Left colon (tissue), 2 donors: ENCODE results near the gene C10orf120. TPM values are rescaled to one million over a fixed set of nuclear protein-coding genes. Genes with fewer than 3 reads are reported as not detected.

Experiments
- ATAC-seq: fragments of 200-7000 bp; cut with Tn5 transposase; one replicate; pipeline ENCODE4 v1.9.1; 2020; ENCODE audit warnings: mild to moderate bottlenecking, moderate library complexity
- DNase-seq, 2 donors: peaks; one replicate each; pipeline ENCODE4 v3.0.0-alpha.2; 2020
- intact Hi-C, 2 donors: fragments of 100-400 bp; cut with DNase I in 1 of 2; cut with micrococcal nuclease in 1 of 2; formaldehyde crosslinking; loops; one replicate each; pipeline versions ENCODE4 v1.11.2 to v1.14.0; 2022; cut with DNase I, micrococcal nuclease
- long read RNA-seq: library from polyadenylated mRNA; unstranded; transcript quantifications from one replicate; pipeline ENCODE4 v2.0.0, GENCODE V29; 2021
- total RNA-seq, 2 donors: library from RNA; stranded (reverse); fragmentation: NEBNext Ultra II Directional; extraction: Animal tissue kit (Norgen Biotek cat#: 25700); gene quantifications; one replicate each; pipeline ENCODE4 v1.2.1, GENCODE V29; 2021
- donor health status: DM: no; HTN: no; CAD: no.
- donor health status: DM: yes; HTN: yes; CAD: no.

Gene C10orf120
- not detected for total RNA-seq
- long read RNA-seq = 0 reads

DNA sequence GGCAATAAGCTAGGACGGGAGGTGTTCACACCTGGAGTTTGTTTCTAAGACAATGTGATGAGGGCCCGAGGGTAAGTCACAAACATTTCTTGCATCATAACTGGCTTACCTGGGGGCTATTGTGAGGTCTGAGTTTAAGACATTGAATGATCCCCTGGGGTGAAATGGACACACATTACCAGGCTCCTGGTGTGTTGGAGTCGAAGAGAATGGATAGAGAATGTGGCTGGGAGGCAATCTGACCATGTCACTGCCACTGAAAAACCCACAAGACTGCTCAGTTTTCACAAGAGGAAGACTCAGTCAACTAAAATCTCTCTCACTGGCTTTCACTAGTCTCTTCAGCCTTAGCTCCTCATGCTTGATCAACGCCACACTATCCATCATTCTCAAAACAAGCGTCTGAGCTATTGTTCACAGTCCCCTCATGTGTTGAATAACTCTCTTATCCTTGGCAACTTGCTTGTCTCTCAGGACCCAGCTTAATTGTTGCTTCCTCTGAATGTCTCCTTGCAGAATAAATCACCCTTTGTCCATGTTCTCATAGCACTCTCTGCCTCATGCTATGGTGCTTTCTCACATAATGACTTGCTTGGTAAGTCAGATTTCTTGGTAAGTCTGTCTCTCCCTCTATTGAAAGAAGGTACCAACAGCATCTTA is at the start of gene C10orf120:
TSS of gene C10orf120 (minus strand) at position 51 of the 660 bp plus-strand sequence. CDS start 56 bp downstream, outside the sequence.
- no peak for DNase-seq
- intact Hi-C loops = no loop called here
- no peak for ATAC-seq

DNA sequence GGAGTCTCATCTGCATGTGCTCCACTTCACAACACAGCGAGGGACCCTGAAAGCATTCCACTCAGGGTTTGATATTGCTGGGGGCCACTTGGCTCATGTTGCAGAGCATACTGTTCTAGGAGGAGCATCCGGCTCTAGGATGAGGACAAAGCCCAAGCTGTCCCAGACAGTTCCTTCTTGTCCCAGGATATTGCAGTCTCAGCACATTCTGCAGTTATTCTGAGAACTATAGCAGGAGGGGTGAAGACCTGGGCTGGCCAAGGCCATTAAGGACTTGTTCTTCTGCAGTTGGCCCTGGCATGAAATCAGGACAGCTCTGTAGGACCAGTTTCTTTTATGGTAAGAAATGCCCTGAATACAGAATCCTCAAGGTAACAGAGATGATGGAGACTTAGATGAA is 48.9 kb upstream of the C10orf120 start:
- intact Hi-C loops = no loop called here
- no peak for DNase-seq
- no peak for ATAC-seq

DNA sequence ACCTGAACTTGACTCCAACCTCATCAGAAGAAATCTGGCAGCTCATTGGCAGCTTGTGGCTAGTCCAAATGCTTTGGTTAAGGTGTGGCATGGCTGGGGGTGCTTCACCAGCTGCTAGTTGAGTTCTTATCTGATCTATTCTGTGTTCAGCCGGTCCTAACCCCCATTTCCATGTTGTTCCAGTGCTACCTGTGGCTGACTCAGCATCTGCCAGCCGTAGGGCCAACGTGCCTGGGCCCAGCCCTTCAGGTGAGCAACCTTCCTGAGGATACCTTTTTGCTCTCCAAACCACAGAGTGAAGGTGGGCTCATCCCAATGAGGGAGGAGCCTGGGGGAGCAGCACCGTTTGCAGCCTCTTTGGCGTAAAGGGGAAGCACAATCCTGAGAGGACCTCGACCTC is 46.8 kb upstream of the C10orf120 start:
- intact Hi-C loops = no loop called here
- ATAC-seq = no peak
- no peak for DNase-seq

DNA sequence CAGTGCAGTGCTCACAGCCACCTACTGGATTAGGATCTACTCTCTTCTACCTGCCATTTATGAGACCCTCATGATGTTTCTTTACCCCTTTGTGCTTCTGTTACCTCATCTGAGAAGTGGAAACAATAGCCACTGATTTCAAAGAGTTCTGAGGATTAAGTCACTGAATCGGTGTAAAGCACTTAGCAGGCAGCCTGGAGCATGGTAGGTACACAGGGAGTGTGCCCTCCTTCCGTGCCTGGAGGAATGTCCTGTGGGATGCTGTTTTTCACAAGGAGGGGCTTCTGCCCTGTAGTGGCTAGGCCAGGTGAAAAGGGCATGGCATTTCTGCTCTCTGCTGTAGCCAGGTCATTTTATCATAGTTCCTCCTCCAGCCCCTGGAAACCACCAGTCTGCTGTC is 44.6 kb upstream of the C10orf120 start:
- DNase-seq (no peak), ATAC-seq (no peak)
- intact Hi-C loops = no loop called here

DNA sequence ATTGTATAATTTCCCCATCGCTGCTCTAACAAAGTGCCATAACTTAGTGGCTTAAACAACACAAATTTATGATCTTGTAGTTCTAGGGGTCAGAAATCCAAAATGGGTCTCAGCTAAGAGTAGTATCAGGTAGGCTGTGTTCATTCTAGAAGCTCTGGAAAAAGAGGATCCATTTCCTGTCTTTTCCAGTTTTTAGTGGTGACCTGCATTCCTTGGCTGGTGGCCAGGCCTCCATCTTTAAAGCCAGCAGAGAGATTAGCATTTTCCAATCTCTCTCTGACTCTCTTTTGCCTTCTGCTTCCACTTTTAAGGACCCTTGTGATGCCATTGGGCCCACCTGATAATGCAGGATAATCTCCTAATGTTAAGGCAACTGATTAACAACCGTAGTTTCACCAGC is 41.0 kb upstream of the C10orf120 start:
- ATAC-seq = no peak
- DNase-seq = no peak
- intact Hi-C loops = no loop called here

GRCh38 chr10:122738031-122738430 is 38.4 kb upstream of the C10orf120 start:
- ATAC-seq = no peak
- intact Hi-C loops = no loop called here
- DNase-seq = no peak

DNA sequence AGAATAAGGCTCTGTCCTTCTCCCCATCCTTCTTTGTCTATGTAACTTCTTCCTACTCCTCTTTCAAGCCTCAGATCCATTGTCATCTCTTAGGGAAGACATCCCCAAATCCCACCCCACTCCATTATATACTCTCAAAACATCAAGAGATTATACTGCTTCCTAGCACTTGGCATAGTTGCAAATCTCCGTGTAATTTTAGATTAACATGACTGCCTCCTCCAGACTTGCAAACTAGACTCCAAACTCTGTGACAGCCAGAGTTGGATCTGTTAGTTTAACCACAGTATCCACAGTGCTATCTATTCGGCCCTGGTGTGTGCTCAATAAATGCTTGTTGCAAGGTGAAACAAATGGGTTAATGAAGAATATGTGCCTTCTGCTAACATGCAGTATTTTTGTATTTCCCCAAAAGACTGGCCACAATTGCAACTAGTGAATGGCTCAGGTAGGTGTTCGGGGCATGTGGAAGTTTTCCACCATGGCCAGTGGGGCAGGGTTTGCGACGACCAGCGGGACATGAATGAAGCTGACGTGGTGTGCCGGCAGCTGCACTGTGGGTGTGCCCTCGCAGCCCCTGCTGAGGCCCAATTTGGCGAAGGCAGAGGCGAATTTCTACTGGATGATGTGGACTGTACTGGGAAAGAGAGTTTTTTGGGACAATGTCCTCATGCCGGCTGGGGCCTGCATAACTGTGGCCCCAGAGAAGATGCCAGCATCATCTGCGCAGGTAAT is 34.5 kb upstream of the C10orf120 start:
- intact Hi-C loops = no loop called here
- DNase-seq (no peak), ATAC-seq (no peak)

GRCh38 chr10:122733443-122733842 is 33.8 kb upstream of the C10orf120 start:
- ATAC-seq (no peak), DNase-seq (no peak)
- intact Hi-C loops = no loop called here

DNA sequence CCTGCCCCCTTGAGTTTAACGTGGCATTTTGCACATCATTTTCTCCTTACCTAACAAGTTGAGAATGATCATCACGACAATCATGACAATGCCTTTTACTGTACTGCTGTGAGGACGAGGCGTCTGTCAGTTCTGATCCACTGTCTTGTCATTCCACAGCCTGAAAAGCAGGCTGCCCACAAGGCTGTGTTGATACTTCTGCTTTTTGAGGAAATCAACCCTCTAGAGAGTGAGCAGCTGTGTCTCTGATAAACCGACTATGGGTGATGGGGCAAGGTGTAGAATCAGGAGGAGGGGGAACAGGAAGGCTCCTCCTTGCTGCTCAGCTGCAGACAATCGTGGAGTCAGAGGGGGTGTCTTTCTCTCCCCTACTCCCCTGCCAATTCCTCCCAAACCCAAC is 30.6 kb upstream of the C10orf120 start:
- no peak for DNase-seq
- intact Hi-C loops = no loop called here
- no peak for ATAC-seq

GRCh38 chr10:122729126-122729525 is 29.5 kb upstream of the C10orf120 start:
- intact Hi-C loops = no loop called here
- DNase-seq (no peak), ATAC-seq (no peak)

DNA sequence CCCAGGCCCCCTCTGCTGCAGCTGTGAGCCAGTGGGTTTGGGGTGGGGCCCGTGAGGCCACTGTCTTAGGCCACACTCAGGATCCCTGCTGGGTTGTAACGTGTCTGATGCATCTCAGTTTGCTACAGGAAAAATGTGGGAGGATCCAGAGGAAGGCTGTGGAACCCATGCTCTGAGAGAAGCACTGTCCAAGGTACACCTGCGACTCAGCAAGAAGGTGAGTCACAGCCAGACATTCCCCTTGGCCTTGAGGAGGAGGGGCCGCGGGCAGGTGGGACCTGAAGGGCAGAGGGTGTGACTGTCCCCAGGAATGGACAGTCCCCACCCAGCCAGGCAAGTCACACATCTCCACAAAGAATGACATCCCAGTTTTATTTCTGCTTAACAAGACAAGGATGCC is 27.8 kb upstream of the C10orf120 start:
- DNase-seq (no peak), ATAC-seq (no peak)
- intact Hi-C loops = no loop called here

GRCh38 chr10:122725768-122726167 is 26.1 kb upstream of the C10orf120 start:
- DNase-seq = no peak
- intact Hi-C loops = no loop called here
- ATAC-seq = no peak

DNA sequence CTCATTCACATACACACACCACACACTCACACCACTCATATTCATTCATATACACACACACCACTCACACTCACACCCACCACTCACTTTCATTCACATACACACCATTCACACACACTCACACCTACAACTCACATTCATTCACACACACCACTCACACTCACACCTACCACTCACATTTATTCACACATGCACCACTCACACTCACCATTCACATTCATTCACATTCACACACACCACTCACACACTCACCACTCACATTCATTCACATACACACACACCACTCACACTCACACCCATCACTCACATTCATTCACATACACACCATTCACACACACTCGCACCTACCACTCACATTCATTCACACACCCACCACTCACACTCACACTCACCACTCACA is 25.4 kb upstream of the C10orf120 start:
- DNase-seq = no peak
- no peak for ATAC-seq
- intact Hi-C loops = no loop called here

- intact Hi-C loops = no loop called here
- no peak for ATAC-seq
Measured at GRCh38 chr10:122721111-122721510, 21.5 kb upstream of the C10orf120 start.

GRCh38 chr10:122716025-122716424 is 16.4 kb upstream of the C10orf120 start:
- intact Hi-C loops = no loop called here
- no peak for ATAC-seq
- no peak for DNase-seq

More at GRCh38 chr10:122721111-122721510, 21.5 kb upstream of the C10orf120 start:
- DNase-seq = no peak

- ATAC-seq = no peak
Measured at GRCh38 chr10:122715576-122715975, 15.9 kb upstream of the C10orf120 start.

GRCh38 chr10:122713091-122713885 is 13.6 kb upstream of the C10orf120 start:
- intact Hi-C loops = no loop called here
- no peak for ATAC-seq
- no peak for DNase-seq

More at GRCh38 chr10:122715576-122715975, 15.9 kb upstream of the C10orf120 start:
- no peak for DNase-seq
- intact Hi-C loops = no loop called here

- ATAC-seq = no peak
- DNase-seq = no peak
- intact Hi-C loops = no loop called here
Measured at GRCh38 chr10:122710576-122710975, 10.9 kb upstream of the C10orf120 start.

DNA sequence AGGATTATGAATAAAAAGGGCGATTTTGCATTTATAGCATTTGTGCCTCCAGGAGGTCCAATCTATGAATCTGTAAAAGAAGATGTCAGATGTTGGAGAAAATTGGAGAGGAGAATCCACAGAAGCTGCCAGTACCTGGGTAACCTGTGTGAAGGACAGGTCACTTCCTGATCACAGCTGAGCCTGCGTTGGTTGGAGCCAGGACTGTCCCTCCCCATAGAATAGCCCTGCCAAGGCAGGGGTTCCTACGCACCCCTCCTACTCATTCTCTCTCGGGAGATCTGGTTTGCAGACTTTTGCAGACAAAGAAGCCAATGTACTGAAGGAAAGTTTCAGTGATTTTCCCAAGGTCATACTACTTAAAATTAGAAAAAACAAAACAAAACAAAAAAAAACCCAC is 10.3 kb upstream of the C10orf120 start:
- DNase-seq (no peak), ATAC-seq (no peak)
- intact Hi-C loops = no loop called here

- DNase-seq = no peak
- intact Hi-C loops = no loop called here
Measured at GRCh38 chr10:122707535-122707934, 7.9 kb upstream of the C10orf120 start.

More at GRCh38 chr10:122707535-122707934, 7.9 kb upstream of the C10orf120 start:
- ATAC-seq = no peak
